ENCODE results near the gene SYT17. TPM values are rescaled to one million over a fixed set of nuclear protein-coding genes. Genes with fewer than 3 reads are reported as not detected.

Gene SYT17
- total RNA-seq, 1 experiment from 2014 or later: 10.3 TPM

- H4K20me1 ChIP-seq (ENCODE audit: insufficient read depth): no peaks in the 10 kb centered on the region
- no peaks in the 10 kb centered on the region for H3K27me3 ChIP-seq (ENCODE audit: insufficient read depth, low read length)
- TF ChIP-seq EZH2phosphoT487 (IDR thresholded peaks at IDR 0.05; ENCODE audit: borderline replicate concordance) (no peak), ZFX (IDR thresholded peaks at IDR 0.05) (no peak), SIN3A (IDR thresholded peaks at IDR 0.05; ENCODE audit: low read depth) (no peak), CBX3 (IDR thresholded peaks at IDR 0.05; ENCODE audit: low read depth) (no peak), ZBTB33 (IDR thresholded peaks at IDR 0.05; ENCODE audit: extremely low read depth, insufficient replicate concordance, low read length) (no peak), CEBPB (IDR thresholded peaks at IDR 0.05; ENCODE audit: low read depth) (no peak), ELF1 (IDR thresholded peaks at IDR 0.05; ENCODE audit: borderline replicate concordance, low read depth) (no peak), POLR2A (IDR thresholded peaks at IDR 0.05; ENCODE audit: borderline replicate concordance, extremely low read depth, insufficient read depth, insufficient read length) (no peak), CTCF (IDR thresholded peaks at IDR 0.05 in 2 of 3, conservative IDR thresholded peaks at IDR 0.05 in 1 of 3; ENCODE audit: borderline replicate concordance in 1 of 3, insufficient read depth in 1 of 3, low read depth in 2 of 3, low read length in 2 of 3) (no peak)
- ChIA-PET CTCF (no interaction called here), POLR2A (no interaction called here), RAD21 (ENCODE audit: low non-redundant PET in 1 of 2, low total read pairs in 2 of 2, uncharacterized antibody in 2 of 2, unreplicated experiment in 2 of 2) (no interaction called here)
- H3K36me3 ChIP-seq (ENCODE audit: control insufficient read depth in 1 of 2, insufficient read depth in 2 of 2, low read length in 2 of 2): peaks cover 0 to 8% of the 10 kb centered on the region in 2 experiments
- no peak overlapping the region for H3K27ac ChIP-seq (ENCODE audit: low read depth, low read length)
- H3K9ac ChIP-seq (ENCODE audit: low read length): no peak overlapping the region
- no peaks in the 10 kb centered on the region for H3K9me3 ChIP-seq (ENCODE audit: control insufficient read depth in 1 of 2, insufficient read depth in 1 of 2, low read depth in 1 of 2, low read length in 2 of 2)
- no peak for ATAC-seq
- no TSS peak for BruUV-seq (replicated peaks)
- no peak for DNase-seq (ENCODE audit: low read depth, low spot score)
- H3K4me3 ChIP-seq (replicated peaks in 1 of 2; ENCODE audit: low read depth in 1 of 2, low read length in 2 of 2): no peak overlapping the region
- no peaks in the 10 kb centered on the region for H3K79me2 ChIP-seq (ENCODE audit: insufficient read depth, low read length)
- no peaks in the 10 kb centered on the region for H3K4me1 ChIP-seq (ENCODE audit: control insufficient read depth in 1 of 2, insufficient read depth in 2 of 2, low read length in 2 of 2)
- H3K4me2 ChIP-seq (ENCODE audit: low read length): no peak overlapping the region
- no peaks in the 10 kb centered on the region for H3K9me2 ChIP-seq (ENCODE audit: insufficient read depth)
- intact Hi-C loops (cut with micrococcal nuclease): no loop called here
- no peak overlapping the region for H2AFZ ChIP-seq (ENCODE audit: low read depth, low read length, poor library complexity, severe bottlenecking)
Measured at GRCh38 chr16:19219836-19220235, 51.8 kb downstream of the SYT17 start.
